CD4-positive, alpha-beta T cell treated with Interleukin-17A for 4 hours (primary cell): Measurements from ENCODE around the gene HOXA9.

ENCODE experiments used
- DNase-seq: peaks from one replicate; pipeline ENCODE4 v3.0.0-alpha.2; 2020; ENCODE audit warnings: mixed read lengths

Gene HOXA9

DNA sequence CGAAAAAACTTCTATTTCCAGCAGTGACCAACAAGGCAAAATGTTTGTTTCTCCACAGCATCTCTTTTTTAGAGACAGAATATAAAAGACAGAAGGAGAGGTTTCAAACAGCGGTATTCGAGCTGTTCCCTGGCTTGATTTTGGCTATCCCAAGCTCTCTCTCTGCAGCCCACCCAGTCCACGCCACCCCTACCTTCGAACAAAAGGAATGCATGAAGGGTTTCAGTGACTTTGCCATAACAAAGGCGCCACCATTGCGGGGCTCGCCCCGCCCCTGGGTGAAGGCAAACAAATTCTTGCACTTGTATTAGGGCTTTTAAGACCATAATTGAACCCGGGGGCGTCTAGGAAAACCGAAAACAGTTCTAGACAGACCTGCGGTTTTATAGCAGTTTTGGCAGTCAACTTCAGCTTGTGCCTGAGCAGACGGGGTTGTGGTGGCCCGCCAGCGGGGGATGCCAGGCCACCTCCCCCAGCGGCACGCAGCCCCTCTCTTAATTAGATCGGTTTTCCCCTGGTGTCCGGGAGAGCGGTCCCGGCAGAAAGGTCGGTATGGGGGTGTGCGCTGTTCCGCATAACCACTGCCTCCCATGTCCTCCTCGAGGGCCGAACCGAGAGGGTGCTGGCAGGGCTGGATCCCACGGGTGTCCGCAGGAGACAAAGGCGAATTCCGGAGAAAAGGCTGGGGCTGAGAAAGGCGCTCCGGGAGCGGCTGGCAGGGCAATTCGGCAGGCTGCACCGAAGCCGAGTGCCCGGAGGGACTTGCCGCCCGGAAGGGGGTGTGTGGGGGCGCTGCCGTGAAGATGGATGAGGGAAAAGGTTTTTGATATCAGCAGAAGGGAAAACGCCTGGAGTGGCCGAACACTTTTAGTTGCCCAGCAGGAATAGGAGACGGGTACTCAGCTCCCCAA, 22.4 kb upstream of the HOXA9 start:
- no peak for DNase-seq

DNA sequence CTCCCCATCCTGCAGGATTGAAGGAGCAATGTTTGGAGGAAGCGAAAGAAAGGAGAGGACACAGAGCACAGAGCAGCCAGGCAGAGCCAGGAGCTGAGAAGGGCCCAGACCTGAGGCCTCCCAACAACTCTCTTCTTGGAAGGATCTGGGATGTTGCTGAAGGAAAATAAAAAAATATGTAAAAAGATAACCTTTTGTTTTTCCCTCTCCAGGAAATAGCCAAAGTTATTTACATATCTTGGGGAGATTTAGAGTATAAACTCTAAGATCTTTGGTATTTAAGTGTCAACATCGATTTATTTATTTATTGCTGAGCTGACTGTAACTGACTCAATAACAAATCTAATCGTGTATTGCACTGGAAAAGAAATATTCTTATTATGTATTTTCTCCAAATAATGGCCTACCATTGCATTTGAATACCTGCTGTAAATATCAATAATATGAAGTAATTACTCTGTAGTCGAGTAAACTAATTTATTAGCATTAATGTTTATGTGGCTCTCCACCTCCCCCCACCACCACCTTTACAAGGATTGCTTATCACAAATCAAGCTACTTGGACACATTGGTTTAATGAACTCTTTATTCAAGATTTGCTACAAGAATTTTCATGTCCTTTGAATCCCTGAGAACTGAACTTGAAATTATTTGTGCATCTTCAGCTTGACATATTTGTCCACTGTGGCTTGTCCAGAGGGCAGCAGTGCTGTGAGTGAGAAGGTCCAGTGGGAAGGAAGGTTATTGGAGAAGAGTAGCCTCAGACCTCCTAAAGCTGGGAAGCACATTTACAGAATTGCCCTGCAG, 21.5 kb upstream of the HOXA9 start:
- DNase-seq, result no peak

DNA sequence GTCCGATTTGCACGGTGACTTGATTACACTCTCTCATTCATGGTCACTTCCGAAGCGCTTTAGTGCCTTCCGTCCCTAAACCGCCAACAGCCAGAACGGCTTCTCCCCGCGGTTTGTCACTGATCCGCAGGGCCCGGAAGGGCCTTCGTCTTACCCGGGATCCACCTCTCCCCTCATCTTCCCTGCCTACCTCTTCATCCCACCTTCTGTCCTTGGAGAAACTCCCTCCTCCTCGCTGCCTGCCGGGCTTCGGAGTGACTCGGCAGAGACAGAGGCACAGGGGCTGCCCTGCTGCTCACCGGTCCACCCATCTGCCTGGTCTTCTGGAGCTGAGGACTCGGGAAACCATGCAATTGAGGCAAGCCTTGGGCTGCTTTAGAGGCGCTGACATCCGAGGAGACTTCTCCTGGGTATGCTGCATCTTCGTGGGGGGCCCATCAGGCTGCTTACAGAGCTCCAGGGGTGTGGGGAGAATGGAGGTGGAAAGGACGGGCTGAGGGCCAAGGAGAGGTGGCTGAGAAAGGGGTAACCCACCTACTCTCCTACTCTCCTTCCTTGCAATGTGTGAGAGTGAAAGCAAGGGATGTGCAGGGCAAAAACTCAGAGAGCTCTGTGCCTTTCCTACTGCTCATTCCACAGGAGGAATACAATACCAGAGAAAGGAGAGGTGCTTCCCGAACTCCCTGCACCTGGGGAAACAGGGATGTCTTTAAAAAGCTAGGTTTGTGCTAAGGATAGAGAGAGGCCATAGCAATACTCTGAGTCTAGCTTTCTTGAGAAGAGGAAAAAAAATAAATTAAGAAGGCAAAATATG, 20.7 kb upstream of the HOXA9 start:
- peak; percentile 9 for DNase-seq

DNA sequence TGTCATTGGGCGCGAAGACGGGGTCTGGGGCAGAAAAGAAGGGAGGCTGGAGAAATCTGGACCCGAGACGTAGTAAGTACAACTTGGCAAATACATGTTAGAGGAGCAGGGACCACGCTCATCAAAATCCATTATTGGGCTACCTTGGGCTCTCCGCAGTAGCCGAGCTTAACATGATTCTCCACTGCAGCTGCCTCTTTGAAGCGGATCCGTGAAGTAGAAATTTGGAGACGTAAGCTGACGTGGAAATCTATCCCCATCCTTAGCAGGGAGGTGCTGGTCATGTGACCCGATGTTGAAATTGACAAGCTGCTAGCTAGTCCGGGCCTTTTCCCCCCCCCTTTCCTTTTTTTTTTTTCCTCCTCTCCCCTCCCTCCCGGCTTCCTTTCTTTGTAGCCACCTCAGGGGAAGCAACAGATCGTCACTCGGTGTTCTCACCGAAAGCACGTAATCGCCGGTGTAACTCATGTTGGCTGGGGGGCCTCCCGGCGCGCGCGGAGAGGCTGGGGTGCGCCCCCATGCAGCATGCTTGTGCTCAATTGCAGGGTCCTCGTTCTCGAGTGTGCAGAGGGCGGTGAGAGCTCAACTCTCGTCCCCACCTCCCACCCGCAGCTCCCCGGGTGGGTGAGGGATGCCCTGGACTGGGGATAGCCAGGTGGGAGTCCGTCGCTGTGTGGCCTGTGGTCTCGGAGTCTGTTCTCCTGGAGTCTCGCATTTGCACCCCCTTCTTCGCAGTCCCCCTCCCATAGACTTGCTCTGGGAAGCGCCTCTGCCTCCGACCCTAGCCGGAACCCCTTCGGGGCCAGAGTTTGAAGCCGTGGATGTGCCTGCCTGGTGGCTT, 19.9 kb upstream of the HOXA9 start, which contains the start of gene HOXA11:
HOXA11 (minus strand) TSS at position 220 of the 841 bp plus-strand sequence; CDS start at position 132, 88 bp downstream.
- DNase-seq, result peak; percentile 22

DNA sequence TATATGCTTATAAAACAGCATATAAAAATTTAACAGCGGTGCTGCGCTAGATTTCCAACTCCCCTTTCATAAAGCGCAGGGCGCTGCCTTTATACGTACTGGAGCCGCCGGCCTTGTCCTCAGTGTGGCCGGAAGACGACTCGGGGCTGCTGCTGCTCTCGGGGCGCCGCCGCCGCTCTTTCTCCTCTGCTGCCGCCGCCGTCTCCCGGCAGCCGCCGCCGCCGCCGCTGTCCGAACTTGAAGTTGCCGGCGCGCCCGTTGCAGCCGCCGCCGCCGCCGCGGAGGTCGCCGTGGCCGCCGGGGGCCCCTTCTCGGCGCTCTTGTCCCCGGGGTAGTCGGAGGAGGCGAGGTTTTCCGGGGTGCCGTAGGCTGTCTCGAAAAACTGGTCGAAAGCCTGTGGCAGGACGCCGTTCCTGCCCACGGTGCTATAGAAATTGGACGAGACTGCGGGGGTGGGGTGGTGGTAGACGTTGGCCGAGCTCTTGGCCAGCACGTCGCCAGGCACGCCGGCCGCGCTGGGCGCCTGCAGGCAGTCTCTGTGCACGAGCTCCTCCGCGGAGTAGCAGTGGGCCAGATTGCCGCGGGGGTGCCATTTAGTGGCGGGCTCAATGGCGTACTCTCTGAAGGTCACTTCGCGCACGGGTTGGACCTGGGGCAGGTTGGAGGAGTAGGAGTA, 19.1 kb upstream of the HOXA9 start:
- peak; percentile 51 for DNase-seq

DNA sequence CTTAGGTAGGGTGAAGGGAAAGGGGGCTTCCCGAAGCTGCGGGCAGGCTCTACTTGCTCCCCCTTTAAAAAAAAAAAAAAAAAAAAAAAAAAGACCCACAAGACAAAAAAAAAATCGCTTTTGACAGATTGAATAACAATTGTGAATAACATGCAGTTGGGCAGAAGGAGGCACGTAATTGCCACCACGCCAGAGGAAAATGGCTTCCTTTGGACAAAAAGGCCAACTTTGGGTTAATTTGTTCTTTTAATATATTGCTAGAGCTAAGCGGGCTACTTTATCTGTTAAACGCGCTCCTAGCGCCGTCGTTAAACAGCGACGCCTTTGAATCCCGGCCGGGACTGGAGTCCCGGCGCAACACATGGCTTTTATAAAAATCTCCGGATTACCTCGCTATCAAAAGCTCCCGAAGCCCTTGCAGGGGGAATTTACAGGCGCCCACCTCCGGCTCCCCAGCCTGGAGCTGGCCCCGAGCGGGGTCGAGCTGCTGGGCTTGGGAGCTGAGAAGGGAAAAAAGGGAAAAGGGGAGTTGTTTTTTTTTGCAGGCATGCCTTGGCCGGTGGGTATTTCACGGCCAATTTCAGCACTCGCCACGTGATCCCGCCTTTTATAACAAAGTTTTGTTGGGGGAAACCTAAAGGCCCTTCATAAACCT, 18.5 kb upstream of the HOXA9 start:
- DNase-seq, result no peak

DNA sequence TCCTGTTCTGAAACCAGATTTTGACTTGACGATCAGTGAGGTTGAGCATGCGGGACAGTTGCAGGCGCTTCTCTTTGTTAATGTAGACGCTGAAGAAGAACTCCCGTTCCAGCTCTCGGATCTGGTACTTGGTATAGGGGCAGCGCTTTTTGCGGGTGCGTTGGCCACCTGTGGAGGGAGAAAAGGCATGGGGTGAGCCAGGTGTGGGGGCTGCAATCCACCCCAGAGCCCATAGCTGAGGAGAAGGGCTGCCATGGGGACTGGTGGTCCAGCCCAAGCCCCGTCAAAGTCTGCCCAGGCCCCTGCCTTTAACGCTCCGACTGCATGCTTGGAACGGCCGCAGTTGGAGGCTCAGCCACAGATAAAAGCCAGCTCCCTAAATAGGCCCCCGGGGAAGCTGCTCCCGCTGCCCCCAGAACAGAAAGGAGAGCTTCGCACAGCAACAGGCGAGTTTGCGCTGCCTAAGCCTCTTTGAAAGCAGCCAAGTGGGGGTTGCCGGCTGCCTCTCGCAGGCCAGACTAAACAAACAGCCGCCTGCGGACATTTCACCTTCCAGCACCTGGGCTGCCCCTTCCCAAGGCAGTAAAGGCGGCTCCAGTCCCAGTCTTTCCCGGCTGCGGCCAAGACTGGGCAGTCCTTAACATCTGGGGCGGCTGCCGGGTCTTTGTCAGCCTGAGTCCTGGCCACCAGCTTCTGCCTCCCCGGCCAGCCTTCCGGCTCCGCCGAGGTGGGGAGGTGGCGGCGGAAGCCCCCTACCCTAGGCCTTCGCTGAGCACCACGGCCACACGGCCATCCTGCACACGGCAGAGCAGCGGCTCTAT, 17.7 kb upstream of the HOXA9 start:
- peak; percentile 4 for DNase-seq

DNA sequence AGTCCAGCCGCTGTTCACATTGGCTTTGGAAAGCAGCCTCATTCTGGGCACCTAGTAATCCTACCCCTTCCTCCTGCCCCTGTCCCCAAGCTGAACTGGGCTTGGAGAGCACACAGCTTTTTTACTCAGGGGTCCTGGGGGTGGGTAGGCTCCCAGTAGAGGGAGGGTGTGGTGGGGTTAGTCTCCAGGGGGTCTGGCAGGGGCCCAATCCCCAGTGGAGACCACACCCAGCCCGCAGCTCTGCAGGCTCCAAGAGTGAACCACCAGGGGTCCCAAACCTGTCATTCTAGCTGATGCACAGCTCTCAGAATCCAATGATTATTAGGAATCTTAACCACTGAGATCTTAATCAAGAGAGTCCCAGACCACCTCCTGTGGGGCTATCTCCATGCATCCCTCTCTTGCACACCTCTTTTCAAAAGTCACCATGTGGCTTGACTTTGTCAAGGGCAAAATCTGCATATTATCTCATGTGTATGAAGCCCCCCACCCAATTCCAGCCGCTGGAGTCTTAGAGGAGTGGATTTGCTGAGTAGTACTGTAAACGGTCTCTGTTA, 17.0 kb upstream of the HOXA9 start:
- DNase-seq, result no peak

DNA sequence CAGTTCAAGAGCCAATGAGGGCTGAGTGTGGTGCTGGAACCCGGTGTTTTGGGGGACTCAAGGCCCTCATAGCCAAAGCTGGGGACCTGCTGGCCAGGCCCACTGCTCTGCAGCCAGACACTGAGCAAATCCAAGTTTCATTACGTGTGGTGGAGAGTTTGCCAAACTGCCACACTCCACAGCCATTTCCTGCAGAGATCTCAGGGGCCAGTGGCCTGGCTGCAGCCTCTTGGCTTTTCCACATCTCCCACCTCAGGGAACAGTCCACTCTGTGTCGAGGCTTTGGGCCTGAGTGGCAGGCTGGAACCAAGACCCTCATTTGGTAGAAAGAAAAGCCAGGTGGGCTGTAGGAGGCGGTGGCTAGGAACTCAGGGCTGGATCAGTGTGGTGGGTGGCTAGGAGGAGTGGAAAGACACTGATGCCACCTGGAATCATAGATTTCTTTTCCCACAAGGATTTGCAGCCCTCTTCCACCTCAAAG, 16.5 kb upstream of the HOXA9 start:
- no peak for DNase-seq

DNA sequence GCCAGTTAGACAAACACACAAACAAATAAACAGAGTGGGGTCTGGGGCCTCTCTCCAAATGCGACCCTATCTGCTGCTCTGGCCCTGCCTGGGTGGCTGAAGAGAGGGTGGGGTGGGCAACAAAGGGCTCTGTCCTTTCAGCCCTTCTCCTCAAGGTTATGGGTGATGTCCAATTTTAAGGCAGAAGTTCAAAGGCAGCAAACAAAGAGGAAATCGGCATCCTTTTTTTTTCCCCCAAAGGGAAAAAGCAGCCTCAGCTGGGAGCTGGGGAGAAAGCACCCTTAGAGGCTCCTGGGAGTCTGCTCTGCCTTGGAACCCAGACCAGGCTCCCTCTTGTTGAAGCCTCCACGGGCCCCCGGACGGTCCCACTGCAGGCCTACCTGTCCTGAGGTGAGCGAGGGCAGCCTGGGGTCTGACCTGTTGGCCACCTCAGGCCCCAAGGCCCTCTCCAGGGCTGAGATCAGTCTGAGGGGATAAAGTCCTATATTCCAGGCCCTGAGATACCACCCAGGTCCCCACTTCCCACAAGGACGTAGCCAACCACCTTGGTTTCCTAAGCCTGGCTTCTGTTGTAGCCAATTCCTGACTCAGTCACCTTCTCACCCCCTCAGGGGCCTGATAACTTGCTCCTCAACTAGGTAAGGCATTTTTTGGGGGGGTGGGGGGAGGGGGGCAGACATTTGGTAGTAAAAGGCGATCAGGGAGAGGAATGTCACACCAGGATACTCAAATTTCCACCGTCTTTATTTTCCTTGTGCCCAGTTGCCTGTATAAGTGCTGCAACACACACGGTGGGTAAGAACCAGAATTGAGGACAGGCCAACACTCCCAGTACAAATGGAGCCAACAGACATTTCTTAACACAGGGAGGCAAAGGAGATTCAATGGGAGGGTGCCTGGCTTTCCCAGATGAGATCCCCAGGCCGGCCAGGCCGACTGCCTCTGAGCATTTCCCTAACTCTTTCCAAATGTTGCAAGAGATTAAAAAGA, 15.4 kb upstream of the HOXA9 start:
- DNase-seq, result peak; percentile 1

DNA sequence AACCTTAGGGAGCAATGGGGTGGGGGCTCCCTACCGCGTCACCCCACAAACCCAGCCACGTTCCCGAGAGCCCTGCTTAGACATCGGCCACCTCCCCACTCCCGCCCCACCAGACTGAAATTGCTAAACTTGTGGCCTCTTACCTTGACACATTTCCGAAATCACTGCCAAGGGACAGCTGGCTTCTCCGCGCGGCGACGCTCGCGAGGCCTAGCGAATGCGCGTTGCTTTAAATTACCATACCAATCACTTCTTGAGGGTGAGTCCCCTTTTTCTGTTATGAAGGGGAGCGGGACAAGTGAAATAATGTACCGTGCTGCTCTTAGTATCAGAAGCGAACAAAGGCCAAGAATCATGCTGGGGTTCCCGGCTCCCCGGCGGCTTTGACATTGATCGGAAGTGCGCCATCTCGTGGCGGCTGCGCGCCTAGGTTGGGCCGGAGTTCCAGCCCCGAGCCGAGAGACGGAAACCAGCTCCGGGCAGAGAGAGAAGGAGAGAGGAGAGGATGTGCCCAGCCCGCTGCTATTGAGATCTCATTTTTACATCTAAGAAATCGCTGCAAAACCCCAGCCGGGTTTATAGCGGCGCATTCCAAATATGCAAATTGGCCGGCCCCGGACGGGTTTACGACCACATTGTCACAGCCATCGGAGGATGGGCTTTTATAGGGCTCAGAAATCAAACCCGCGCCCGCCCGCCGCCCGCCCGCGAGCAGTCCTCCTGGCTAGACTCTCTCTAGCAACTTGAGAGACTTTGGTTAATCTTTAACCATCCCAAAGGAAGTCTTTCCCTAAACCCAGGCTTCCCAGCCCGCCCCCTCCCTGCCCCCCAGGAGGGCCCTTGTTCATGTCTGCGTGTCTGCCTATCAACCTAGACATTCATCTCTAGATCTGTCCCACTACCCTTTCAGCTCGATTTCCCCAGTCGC, 14.4 kb upstream of the HOXA9 start:
- peak; percentile 80 for DNase-seq

DNA sequence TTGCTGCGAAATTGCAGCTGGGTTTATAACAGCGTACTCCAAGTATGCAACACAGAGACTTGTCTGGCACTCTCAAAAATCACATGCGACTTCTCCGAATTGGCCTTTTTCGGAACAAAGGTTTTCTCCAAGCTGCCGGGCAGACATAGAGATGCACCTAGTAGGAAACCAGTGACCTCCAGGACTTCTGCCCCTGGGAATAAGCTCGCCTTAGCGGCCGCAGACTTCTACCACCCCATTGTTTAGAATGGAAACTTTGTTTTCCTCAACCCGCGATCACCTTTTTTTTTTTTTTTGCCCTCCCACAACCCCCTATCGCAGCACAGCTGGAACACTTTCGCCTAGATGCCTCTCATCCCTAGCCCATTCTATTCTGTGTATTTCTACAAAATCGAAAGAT, 13.7 kb upstream of the HOXA9 start:
- DNase-seq, result peak; percentile 1

DNA sequence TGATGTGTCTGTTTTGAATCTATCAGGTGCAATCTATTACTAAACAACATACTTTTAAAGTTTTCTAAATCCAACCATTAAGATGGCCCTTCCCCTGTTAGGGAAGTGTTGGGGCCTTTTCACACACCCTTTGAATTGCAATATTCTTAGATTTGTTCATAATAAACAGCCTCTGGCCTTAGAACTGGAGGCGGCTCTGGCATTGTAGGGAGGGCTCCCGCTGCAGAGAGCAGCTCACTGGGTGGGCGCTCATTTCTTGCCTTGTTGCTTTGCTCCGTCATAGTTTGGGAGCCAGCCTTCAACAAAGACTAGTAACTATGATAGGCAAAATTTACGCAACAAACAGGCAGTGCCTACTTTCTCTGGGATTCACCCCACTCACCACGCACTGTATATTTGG, 13.0 kb upstream of the HOXA9 start:
- peak; percentile 0 for DNase-seq

DNA sequence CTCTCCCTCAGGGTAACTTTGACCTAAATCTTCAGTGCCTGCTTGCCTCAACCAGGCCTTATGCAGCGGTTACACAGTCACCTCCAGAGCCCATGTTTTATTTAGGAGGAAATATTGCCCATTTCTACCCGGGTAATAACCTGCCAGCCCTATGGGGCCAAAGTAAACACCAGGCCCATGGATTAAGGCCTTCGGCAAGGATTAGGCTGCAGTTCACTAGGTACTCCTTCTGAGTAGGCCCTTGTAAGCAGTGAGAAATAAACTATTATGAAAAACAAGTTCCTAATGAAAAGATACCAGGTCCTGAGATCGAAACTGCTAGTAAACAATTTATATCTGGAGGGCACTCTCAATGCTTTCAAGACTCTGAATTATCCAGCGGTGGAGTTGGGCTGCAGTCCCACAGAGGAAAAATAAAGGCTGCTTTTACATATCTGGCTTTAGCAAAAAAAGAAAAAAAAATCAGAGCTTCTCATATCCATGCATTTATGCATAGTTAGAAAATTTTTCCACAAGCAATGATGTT, 12.5 kb upstream of the HOXA9 start:
- DNase-seq, result peak; percentile 2

DNA sequence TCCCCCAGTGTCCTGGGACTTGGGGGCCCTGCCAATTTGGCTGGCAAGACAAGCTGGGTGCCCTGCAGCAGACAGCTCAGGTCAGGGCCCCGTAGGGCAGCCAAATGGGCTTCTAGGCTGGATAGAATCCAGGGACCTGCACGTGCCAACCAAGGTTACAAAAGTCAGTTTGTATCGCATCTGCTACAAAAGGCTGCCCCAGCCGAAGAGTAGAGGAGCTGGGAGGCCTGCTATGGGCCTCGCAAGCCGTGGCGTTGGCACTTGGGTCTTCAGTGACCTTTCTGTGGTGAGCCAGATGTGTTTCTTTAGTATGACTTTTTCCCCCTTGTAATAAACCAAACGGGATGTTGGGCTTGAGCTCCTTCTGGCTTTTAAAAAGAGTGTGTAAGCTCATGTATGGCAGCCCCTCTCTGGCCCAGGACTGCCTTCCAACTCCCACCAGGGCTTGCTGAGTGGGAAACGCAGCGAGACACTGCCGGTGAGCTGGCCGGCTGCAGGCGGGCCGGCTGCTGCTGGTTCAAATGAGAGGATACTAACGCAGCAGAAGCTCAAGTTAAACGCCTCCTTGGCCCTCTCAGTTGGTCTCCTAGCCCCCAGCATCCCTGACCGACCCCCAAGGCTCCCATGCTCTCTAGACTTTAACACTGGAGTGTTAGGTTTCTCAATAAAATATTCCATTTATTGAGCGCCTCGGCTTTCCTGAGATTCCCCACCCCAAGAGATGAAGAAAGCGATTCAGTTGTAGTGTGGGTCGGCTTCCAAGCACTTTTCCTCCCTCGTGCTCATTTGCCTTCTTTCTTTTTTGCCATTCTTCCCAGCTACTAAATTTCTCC, 11.8 kb upstream of the HOXA9 start:
- peak; percentile 1 for DNase-seq

DNA sequence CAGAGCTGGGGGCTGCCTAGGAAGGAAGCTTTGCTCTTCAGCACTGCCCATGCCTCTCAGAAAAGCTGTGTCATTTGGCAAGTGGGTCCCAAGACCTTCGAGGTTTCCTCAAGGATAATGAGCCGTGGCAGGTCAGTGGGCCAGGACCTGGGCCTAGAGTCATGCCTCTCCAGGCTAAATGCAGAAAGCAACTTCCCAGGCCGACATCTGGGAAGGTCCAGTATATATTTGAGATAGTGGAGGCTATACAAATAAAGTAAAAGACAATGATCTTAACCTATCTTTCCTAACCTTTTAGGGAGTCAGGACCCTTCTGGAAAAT, 11.1 kb upstream of the HOXA9 start:
- DNase-seq, result no peak
